ENCODE measurements around the gene USP14.
A peak's percentile ranks its signal among the peaks of the same experiment; 100 is the strongest.
"Not testable (repeated sequence)": the region's sequence is repeated elsewhere in the genome, so short reads cannot be mapped to it uniquely, and the experiment has no call there.

The USP14 gene

GRCh38 chr18:158128-159036 lies at the start of gene USP14:
TSS of gene USP14 (plus strand) at chr18:158557. CDS start at chr18:158699, 142 bp downstream.
- DNase-seq (ENCODE audit: low read depth): peak; percentile 96

GRCh38 chr18:108665-109063 lies 49.7 kb upstream of the USP14 start:
- DNase-seq (ENCODE audit: low read depth): not testable (repeated sequence)

- DNase-seq (ENCODE audit: low read depth): not testable (repeated sequence)
These were observed 49.0 kb upstream of the USP14 start for GRCh38 chr18:109130-109921.

GRCh38 chr18:109922-110261 lies 48.5 kb upstream of the USP14 start:
- DNase-seq (ENCODE audit: low read depth): not testable (repeated sequence)

- DNase-seq (ENCODE audit: low read depth): not testable (repeated sequence)
These were observed 47.8 kb upstream of the USP14 start for GRCh38 chr18:110351-111201.

GRCh38 chr18:111306-112014 lies 46.9 kb upstream of the USP14 start:
- peak; percentile 51 for DNase-seq (ENCODE audit: low read depth)

GRCh38 chr18:112015-112733 lies 46.2 kb upstream of the USP14 start:
- DNase-seq (ENCODE audit: low read depth): not testable (repeated sequence)

GRCh38 chr18:120539-121260 lies 37.7 kb upstream of the USP14 start:
- not testable (repeated sequence) for DNase-seq (ENCODE audit: low read depth)

- no peak for DNase-seq (ENCODE audit: low read depth)
These were observed 23.3 kb upstream of the USP14 start for GRCh38 chr18:135045-135444.

GRCh38 chr18:136433-136832 lies 21.9 kb upstream of the USP14 start:
- no peak for DNase-seq (ENCODE audit: low read depth)

GRCh38 chr18:137327-137726 lies 21.0 kb upstream of the USP14 start:
- DNase-seq (ENCODE audit: low read depth): no peak

GRCh38 chr18:140670-141266 lies 17.6 kb upstream of the USP14 start:
- no peak for DNase-seq (ENCODE audit: low read depth)

GRCh38 chr18:142624-143296 lies 15.6 kb upstream of the USP14 start:
- DNase-seq (ENCODE audit: low read depth): not testable (repeated sequence)

GRCh38 chr18:148841-149240 lies 9.5 kb upstream of the USP14 start:
- no peak for DNase-seq (ENCODE audit: low read depth)

GRCh38 chr18:154151-154550 lies 4.2 kb upstream of the USP14 start:
- peak; percentile 4 for DNase-seq (ENCODE audit: low read depth)

GRCh38 chr18:155688-156087 lies 2.7 kb upstream of the USP14 start:
- DNase-seq (ENCODE audit: low read depth): no peak

- DNase-seq (ENCODE audit: low read depth): no peak
These were observed 1.7 kb upstream of the USP14 start for GRCh38 chr18:156514-157230.

GRCh38 chr18:159037-159652 lies 788 bp downstream of the USP14 start:
- peak; percentile 13 for DNase-seq (ENCODE audit: low read depth)

All from EH (cell line).